OCI-LY3 (cell line): ENCODE results near the gene GSAP.

Experiments used
- EZH2phosphoT487 ChIP-seq: fragments of 200-600 bp; shearing (Covaris generic); IDR thresholded peaks from 2 replicates; pipeline ENCODE4 v1.6.1; 2018; ENCODE audit warnings: antibody characterized with exemption, mixed run types, low read depth
- TF ChIP-seq, protein P1 (sequence below): fragments of 200-600, 300-600 bp; sonication (generic); IDR thresholded peaks from 2 replicates; pipeline ENCODE4 v1.5.1; 2014; ENCODE audit warnings: antibody characterized with exemption, low read length, low read depth

DNA sequence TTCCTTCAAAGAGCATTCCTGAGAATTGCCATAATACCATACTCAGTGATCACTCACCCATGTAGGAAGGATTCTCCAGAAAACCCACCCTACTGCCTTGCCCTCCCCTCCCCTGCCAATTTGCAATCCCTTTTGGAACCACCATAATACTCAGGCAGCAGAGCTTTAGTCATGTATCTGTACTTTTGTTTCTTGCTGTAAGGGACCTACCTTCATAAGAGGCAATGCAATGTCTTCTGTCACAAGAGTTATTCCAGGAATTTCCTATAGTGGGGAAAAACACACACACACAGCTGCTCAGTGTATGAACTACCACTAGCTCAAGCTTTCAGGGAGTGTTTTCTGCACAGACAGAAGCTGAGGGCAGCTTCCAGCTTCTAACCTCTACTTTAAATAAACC, 67.0 kb downstream of the GSAP start:
- TF ChIP-seq, protein P1, sequence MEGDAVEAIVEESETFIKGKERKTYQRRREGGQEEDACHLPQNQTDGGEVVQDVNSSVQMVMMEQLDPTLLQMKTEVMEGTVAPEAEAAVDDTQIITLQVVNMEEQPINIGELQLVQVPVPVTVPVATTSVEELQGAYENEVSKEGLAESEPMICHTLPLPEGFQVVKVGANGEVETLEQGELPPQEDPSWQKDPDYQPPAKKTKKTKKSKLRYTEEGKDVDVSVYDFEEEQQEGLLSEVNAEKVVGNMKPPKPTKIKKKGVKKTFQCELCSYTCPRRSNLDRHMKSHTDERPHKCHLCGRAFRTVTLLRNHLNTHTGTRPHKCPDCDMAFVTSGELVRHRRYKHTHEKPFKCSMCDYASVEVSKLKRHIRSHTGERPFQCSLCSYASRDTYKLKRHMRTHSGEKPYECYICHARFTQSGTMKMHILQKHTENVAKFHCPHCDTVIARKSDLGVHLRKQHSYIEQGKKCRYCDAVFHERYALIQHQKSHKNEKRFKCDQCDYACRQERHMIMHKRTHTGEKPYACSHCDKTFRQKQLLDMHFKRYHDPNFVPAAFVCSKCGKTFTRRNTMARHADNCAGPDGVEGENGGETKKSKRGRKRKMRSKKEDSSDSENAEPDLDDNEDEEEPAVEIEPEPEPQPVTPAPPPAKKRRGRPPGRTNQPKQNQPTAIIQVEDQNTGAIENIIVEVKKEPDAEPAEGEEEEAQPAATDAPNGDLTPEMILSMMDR = no peak
- no peak for TF ChIP-seq EZH2phosphoT487
